ENCODE results near the gene GPRC5A. TPM values are rescaled to one million over a fixed set of nuclear protein-coding genes. Genes with fewer than 3 reads are reported as not detected.
"Not testable (repeated sequence)": the region's sequence is repeated elsewhere in the genome, so short reads cannot be mapped to it uniquely, and the experiment has no call there.

Gene GPRC5A, protein sequence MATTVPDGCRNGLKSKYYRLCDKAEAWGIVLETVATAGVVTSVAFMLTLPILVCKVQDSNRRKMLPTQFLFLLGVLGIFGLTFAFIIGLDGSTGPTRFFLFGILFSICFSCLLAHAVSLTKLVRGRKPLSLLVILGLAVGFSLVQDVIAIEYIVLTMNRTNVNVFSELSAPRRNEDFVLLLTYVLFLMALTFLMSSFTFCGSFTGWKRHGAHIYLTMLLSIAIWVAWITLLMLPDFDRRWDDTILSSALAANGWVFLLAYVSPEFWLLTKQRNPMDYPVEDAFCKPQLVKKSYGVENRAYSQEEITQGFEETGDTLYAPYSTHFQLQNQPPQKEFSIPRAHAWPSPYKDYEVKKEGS
- total RNA-seq, result 1 to 10 TPM in 3 of 5 donors, under 1 TPM in 1, not detected in 1; 0.28 to 2.0 (median 1.4) TPM
- not detected for total RNA-seq (2013)
- 0 to 0.50 (median 0.13) reads per million in 29 experiments for total RNA-seq

DNA sequence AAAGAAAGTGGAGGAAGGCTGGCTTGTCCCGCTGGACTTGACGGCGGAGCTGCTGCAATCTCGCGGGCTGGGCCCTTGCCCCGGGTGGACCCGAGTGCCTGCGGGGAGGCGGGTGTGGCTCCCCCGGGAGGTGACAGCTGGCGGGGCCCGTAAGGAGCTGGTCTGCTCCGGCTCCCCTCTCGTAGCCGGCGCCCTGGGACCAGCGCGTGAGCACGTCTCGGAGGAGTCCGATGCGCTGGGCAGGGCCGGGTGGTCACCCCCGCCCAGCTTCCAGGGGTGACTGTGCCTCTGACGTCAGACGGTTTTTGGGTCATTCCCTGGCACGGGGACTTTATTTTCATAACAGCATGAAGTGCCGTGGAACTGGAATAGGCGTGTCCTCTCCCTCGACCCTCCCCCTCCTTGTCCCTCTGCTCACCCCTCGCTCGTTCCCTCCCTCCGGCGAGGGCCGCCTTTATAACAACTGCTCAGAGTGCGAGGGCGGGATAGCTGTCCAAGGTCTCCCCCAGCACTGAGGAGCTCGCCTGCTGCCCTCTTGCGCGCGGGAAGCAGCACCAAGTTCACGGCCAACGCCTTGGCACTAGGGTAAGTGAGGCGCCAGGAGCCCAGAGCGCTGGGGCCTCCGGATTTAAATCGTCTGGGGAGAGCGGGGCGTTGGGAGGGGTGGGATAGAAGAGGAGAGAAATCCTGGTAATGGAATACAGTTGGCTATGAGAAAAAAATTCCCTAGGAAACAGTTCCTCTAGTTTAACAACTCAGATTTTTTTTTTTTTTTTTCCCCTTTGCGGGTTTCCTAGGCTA lies at the start of gene GPRC5A:
Gene GPRC5A (plus strand): TSS at position 483 of the 801 bp plus-strand sequence. CDS start 16,688 bp downstream, outside the sequence.
- ChIA-PET POLR2A (no interaction called here), CTCF (interaction anchor here (0.5 to 1.2 kb wide), 7 partner anchors 9 to 364 kb away, joined by 3 to 6 read pairs (median 4); no protein-coding TSS in a partner anchor)
- Mint-ChIP-seq H3K27ac (no peak within 1 kb of the TSS), H3K27me3 (peaks cover 15 to 51% of the 10 kb centered on the region in 2 donors), H3K9me3 (no peaks in the 10 kb centered on the region), H3K4me3 (peak within 1 kb of the TSS; percentile 74 to 84 (median 75)), H3K4me1 (peaks cover 8 to 13% (median 13%) of the 10 kb centered on the region in 3 donors), H3K36me3 (no peaks in the 10 kb centered on the region)
- ATAC-seq (replicated peaks in 1 of 4) (peak; percentile 51 to 74 (median 69)), DNase-seq (peak in 25 of 35 experiments; percentile 1 to 35 (median 16))
- Histone ChIP-seq H3K4me3 (ENCODE audit: control insufficient read depth in 1 of 2, extremely low read depth in 1 of 2, low read length in 1 of 2) (peak within 1 kb of the TSS; percentile 45 to 90), H3K9me3 (no peaks in the 10 kb centered on the region), H3K27me3 (replicated peaks in 1 of 2; ENCODE audit: control insufficient read depth in 2 of 2, extremely low read depth in 1 of 2, insufficient read depth in 2 of 2, low read length in 1 of 2) (peaks cover 6 to 47% of the 10 kb centered on the region in 2 experiments), H3K27ac (ENCODE audit: low read length) (no peak within 1 kb of the TSS), H3K36me3 (ENCODE audit: control insufficient read depth in 2 of 2, extremely low read depth in 1 of 2, insufficient read depth in 1 of 2, low read length in 1 of 2) (no peaks in the 10 kb centered on the region), H3K4me1 (ENCODE audit: control insufficient read depth in 1 of 2, extremely low read depth in 1 of 2, insufficient read depth in 2 of 2, low read length in 2 of 2) (peaks cover 3 to 15% of the 10 kb centered on the region in 2 experiments)
- WGBS (ENCODE audit: insufficient coverage), result 2% methylated on average over 44 of the region's 50 CpGs

DNA sequence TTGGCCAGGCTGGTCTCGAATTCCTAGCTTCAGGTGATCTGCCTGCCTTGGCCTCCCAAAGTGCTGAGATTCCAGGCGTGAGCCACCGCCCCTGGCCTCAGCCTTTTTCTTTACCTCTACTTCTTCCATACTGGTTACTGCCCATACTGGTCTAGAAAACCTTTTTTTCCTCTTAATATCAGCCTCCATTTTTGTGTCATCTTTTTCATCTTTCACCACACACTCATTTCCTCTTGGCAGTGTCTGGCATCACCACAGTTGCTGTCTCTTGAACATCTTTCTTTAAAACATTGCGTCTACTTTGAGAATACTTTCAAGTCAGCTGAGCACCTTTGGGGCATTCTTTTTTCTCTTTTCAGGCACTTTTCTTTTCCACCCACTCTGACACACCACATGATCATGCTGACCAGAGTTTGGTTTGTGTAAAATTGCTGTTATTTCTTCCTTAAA lies 45.5 kb upstream of the GPRC5A start:
- peaks cover 0 to 4% (median 0%) of the 10 kb centered on the region in 3 donors for H3K9me3 Mint-ChIP-seq
- peak overlapping the region; percentile 28 for H3K27ac ChIP-seq (ENCODE audit: low read length)
- H3K4me3 ChIP-seq (ENCODE audit: control insufficient read depth in 1 of 2, extremely low read depth in 1 of 2, low read length in 1 of 2), result no peak overlapping the region
- H3K27me3 Mint-ChIP-seq, result no peaks in the 10 kb centered on the region
- peak overlapping the region in 1 of 3 donors; percentile 52 for H3K4me3 Mint-ChIP-seq
- ATAC-seq (replicated peaks in 1 of 4) (peak in 3 of 4 experiments; percentile 43 to 73 (median 48)), DNase-seq (peak in 4 of 35 experiments; percentile 2 to 24 (median 9))
- ChIA-PET POLR2A (no interaction called here), CTCF (interaction anchor here in 1 of 2 donors (1.7 kb wide), 1 partner anchor 9 kb away, joined by 4 read pairs; no protein-coding TSS in a partner anchor)
- no peaks in the 10 kb centered on the region for H3K27me3 ChIP-seq (replicated peaks in 1 of 2; ENCODE audit: control insufficient read depth in 2 of 2, extremely low read depth in 1 of 2, insufficient read depth in 2 of 2, low read length in 1 of 2)
- peaks cover 12 to 19% of the 10 kb centered on the region in 2 experiments for H3K4me1 ChIP-seq (ENCODE audit: control insufficient read depth in 1 of 2, extremely low read depth in 1 of 2, insufficient read depth in 2 of 2, low read length in 2 of 2)
- H3K36me3 Mint-ChIP-seq, result no peaks in the 10 kb centered on the region
- H3K9me3 ChIP-seq, result no peaks in the 10 kb centered on the region
- H3K27ac Mint-ChIP-seq, result peak overlapping the region; percentile 73 to 75
- no peaks in the 10 kb centered on the region for H3K36me3 ChIP-seq (ENCODE audit: control insufficient read depth in 2 of 2, extremely low read depth in 1 of 2, insufficient read depth in 1 of 2, low read length in 1 of 2)
- 96% methylated on average over 2 of the region's 4 CpGs for WGBS (ENCODE audit: insufficient coverage)
- H3K4me1 Mint-ChIP-seq, result peaks cover 25 to 32% (median 26%) of the 10 kb centered on the region in 3 donors

DNA sequence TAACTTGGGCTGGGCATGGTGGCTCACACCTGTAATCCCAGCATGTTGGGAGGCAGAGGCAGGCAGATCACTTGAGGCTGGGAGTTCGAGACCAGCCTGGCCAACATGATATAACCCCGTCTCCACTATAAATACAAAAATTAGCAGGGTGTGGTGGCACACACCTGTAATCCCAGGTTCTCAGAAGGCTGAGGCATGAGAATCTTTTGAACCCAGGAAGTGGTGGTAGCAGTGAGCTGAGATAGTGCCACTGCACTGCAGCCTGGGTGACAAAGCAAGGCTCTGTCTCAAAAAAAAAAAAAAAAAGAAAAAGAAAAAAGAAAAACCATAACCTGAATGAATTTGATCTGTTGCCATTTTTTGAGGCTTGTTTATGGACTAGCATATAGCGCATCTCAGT lies 44.6 kb upstream of the GPRC5A start:
- peak in 30 of 35 experiments; percentile 2 to 63 (median 24) for DNase-seq
- ATAC-seq (replicated peaks in 1 of 4), result peak; percentile 85 to 95 (median 92)
- Histone ChIP-seq H3K4me1 (ENCODE audit: control insufficient read depth in 1 of 2, extremely low read depth in 1 of 2, insufficient read depth in 2 of 2, low read length in 2 of 2) (peaks cover 12 to 19% of the 10 kb centered on the region in 2 experiments), H3K27ac (ENCODE audit: low read length) (peak overlapping the region; percentile 28)
- H3K36me3 Mint-ChIP-seq; H3K27me3 Mint-ChIP-seq; H3K36me3 ChIP-seq (ENCODE audit: control insufficient read depth in 2 of 2, extremely low read depth in 1 of 2, insufficient read depth in 1 of 2, low read length in 1 of 2); H3K9me3 ChIP-seq; POLR2A ChIA-PET; H3K4me3 ChIP-seq (ENCODE audit: control insufficient read depth in 1 of 2, extremely low read depth in 1 of 2, low read length in 1 of 2); H3K27me3 ChIP-seq (replicated peaks in 1 of 2; ENCODE audit: control insufficient read depth in 2 of 2, extremely low read depth in 1 of 2, insufficient read depth in 2 of 2, low read length in 1 of 2): not testable (repeated sequence)
- WGBS (ENCODE audit: insufficient coverage), result 33% methylated on average over 1 of the region's 3 CpGs
- peak overlapping the region; percentile 73 to 75 for H3K27ac Mint-ChIP-seq
- H3K9me3 Mint-ChIP-seq, result peaks cover 0 to 12% (median 0%) of the 10 kb centered on the region in 3 donors
- CTCF ChIA-PET, result interaction anchor here (0.6 to 1.4 kb wide), 3 partner anchors 10 to 68 kb away, joined by 3 to 8 read pairs (median 3); no protein-coding TSS in a partner anchor
- peaks cover 25 to 32% (median 26%) of the 10 kb centered on the region in 3 donors for H3K4me1 Mint-ChIP-seq
- H3K4me3 Mint-ChIP-seq, result peak overlapping the region in 1 of 3 donors; percentile 52

GRCh38 chr12:12853435-12853834 lies 37.9 kb upstream of the GPRC5A start:
- Mint-ChIP-seq H3K9me3 (peaks cover 0 to 12% (median 0%) of the 10 kb centered on the region in 3 donors), H3K27me3 (no peaks in the 10 kb centered on the region), H3K4me3 (no peak overlapping the region), H3K36me3 (peaks cover 4% of the 10 kb centered on the region), H3K27ac (no peak overlapping the region), H3K4me1 (peaks cover 2 to 6% (median 4%) of the 10 kb centered on the region in 3 donors)
- H3K9me3 ChIP-seq, result no peaks in the 10 kb centered on the region
- DNase-seq (no peak), ATAC-seq (replicated peaks in 1 of 4) (no peak)
- no peaks in the 10 kb centered on the region for H3K27me3 ChIP-seq (replicated peaks in 1 of 2; ENCODE audit: control insufficient read depth in 2 of 2, extremely low read depth in 1 of 2, insufficient read depth in 2 of 2, low read length in 1 of 2)
- no peaks in the 10 kb centered on the region for H3K4me1 ChIP-seq (ENCODE audit: control insufficient read depth in 1 of 2, extremely low read depth in 1 of 2, insufficient read depth in 2 of 2, low read length in 2 of 2)
- no CpG with 5 or more reads among the region's 3 CpGs for WGBS (ENCODE audit: insufficient coverage)
- H3K27ac ChIP-seq (ENCODE audit: low read length), result no peak overlapping the region
- H3K36me3 ChIP-seq (ENCODE audit: control insufficient read depth in 2 of 2, extremely low read depth in 1 of 2, insufficient read depth in 1 of 2, low read length in 1 of 2), result no peaks in the 10 kb centered on the region
- ChIA-PET CTCF (no interaction called here), POLR2A (no interaction called here)
- H3K4me3 ChIP-seq (ENCODE audit: control insufficient read depth in 1 of 2, extremely low read depth in 1 of 2, low read length in 1 of 2), result no peak overlapping the region

GRCh38 chr12:12859690-12860089 lies 31.7 kb upstream of the GPRC5A start:
- CTCF ChIA-PET, result no interaction called here
- Histone ChIP-seq H3K36me3 (ENCODE audit: control insufficient read depth in 2 of 2, extremely low read depth in 1 of 2, insufficient read depth in 1 of 2, low read length in 1 of 2) (no peaks in the 10 kb centered on the region), H3K4me3 (ENCODE audit: control insufficient read depth in 1 of 2, extremely low read depth in 1 of 2, low read length in 1 of 2) (no peak overlapping the region), H3K27ac (ENCODE audit: low read length) (no peak overlapping the region), H3K4me1 (ENCODE audit: control insufficient read depth in 1 of 2, extremely low read depth in 1 of 2, insufficient read depth in 2 of 2, low read length in 2 of 2) (no peaks in the 10 kb centered on the region), H3K27me3 (replicated peaks in 1 of 2; ENCODE audit: control insufficient read depth in 2 of 2, extremely low read depth in 1 of 2, insufficient read depth in 2 of 2, low read length in 1 of 2) (no peaks in the 10 kb centered on the region), H3K9me3 (no peaks in the 10 kb centered on the region)
- ATAC-seq (replicated peaks in 1 of 4) (no peak), DNase-seq (no peak)
- Mint-ChIP-seq H3K36me3 (peaks cover 8% of the 10 kb centered on the region), H3K27me3 (no peaks in the 10 kb centered on the region), H3K4me3 (no peak overlapping the region), H3K4me1 (peaks cover 0 to 6% (median 0%) of the 10 kb centered on the region in 3 donors), H3K27ac (no peak overlapping the region), H3K9me3 (no peaks in the 10 kb centered on the region)
- POLR2A ChIA-PET, result no interaction called here
- WGBS (ENCODE audit: insufficient coverage), result no CpG with 5 or more reads among the region's 1 CpG

GRCh38 chr12:12864243-12864642 lies 27.1 kb upstream of the GPRC5A start:
- no peak overlapping the region for H3K4me3 Mint-ChIP-seq
- POLR2A ChIA-PET, result no interaction called here
- DNase-seq (no peak), ATAC-seq (replicated peaks in 1 of 4) (no peak)
- no peaks in the 10 kb centered on the region for H3K9me3 ChIP-seq
- H3K27ac Mint-ChIP-seq, result no peak overlapping the region
- H3K9me3 Mint-ChIP-seq, result no peaks in the 10 kb centered on the region
- no peaks in the 10 kb centered on the region for H3K4me1 ChIP-seq (ENCODE audit: control insufficient read depth in 1 of 2, extremely low read depth in 1 of 2, insufficient read depth in 2 of 2, low read length in 2 of 2)
- WGBS (ENCODE audit: insufficient coverage), result no CpG with 5 or more reads among the region's 2 CpGs
- H3K4me3 ChIP-seq (ENCODE audit: control insufficient read depth in 1 of 2, extremely low read depth in 1 of 2, low read length in 1 of 2), result no peak overlapping the region
- H3K27ac ChIP-seq (ENCODE audit: low read length), result no peak overlapping the region
- H3K36me3 Mint-ChIP-seq, result peaks cover 8% of the 10 kb centered on the region
- H3K27me3 Mint-ChIP-seq, result no peaks in the 10 kb centered on the region
- H3K36me3 ChIP-seq (ENCODE audit: control insufficient read depth in 2 of 2, extremely low read depth in 1 of 2, insufficient read depth in 1 of 2, low read length in 1 of 2), result no peaks in the 10 kb centered on the region
- no peaks in the 10 kb centered on the region for H3K4me1 Mint-ChIP-seq
- H3K27me3 ChIP-seq (replicated peaks in 1 of 2; ENCODE audit: control insufficient read depth in 2 of 2, extremely low read depth in 1 of 2, insufficient read depth in 2 of 2, low read length in 1 of 2), result no peaks in the 10 kb centered on the region
- CTCF ChIA-PET, result no interaction called here

All from T-cell (primary cell).